ENCODE data around the gene NRCAM. TPM values are rescaled to one million over a fixed set of nuclear protein-coding genes. Genes with fewer than 3 reads are reported as not detected.

Gene NRCAM
- total and polyA plus RNA-seq, 4 donors: 0.17 to 3.2 (median 0.64) TPM

DNA sequence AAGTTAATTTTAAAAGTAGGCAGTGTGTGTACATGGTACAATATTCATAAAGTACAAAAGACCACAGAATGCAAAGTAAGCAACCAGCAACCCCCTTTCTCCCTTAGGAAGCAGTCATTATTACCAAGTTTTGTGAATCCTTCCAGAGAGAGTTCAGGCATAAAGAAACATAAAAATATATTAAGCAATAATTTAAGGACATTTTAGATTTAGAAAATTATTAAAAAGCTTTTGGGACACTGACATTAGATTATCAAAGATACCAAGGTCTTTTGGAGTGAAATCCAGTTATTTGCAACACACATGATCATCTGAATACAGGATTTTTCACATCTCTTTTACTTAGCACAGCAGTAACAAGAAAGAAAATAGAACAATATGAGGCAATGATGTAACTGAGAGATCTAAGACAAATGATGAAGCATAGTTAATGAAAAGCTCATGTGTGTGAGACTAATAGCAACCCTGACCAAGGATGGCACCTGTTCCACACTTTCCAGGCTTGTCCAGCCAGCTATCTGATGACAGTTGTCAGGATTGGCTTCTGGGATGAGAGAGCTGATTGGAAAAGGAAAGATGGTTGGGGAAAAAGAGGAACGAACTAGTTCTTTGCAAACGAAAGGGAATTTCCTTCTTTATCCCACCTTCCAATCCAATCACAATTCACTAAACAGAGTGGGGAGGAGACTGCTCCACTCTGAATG lies 210.6 kb downstream of the NRCAM start:
- Histone ChIP-seq H3K4me3 (ENCODE audit: low read depth in 1 of 3, low read length in 3 of 3) (no peak overlapping the region), H3K9ac (ENCODE audit: low read depth in 1 of 2, low read length in 2 of 2) (no peak overlapping the region), H3K27me3 (ENCODE audit: control insufficient read depth in 4 of 4, insufficient read depth in 4 of 4, low read length in 3 of 4) (no peaks in the 10 kb centered on the region), H3K36me3 (ENCODE audit: control insufficient read depth in 4 of 4, insufficient read depth in 3 of 4, low read depth in 1 of 4, low read length in 3 of 4) (no peaks in the 10 kb centered on the region), H3K9me3 (ENCODE audit: control insufficient read depth in 4 of 4, low read length in 3 of 4) (no peaks in the 10 kb centered on the region), H3K27ac (ENCODE audit: low read depth in 1 of 2, low read length in 2 of 2) (no peak overlapping the region), H3K4me1 (ENCODE audit: control insufficient read depth in 4 of 4, insufficient read depth in 4 of 4, low read length in 3 of 4) (no peaks in the 10 kb centered on the region)
- TF ChIP-seq TAF1 (conservative IDR thresholded peaks at IDR 0.05): no peak
- TF ChIP-seq GABPA (IDR thresholded peaks at IDR 0.05 in 1 of 2, conservative IDR thresholded peaks at IDR 0.05 in 1 of 2): no peak
- TF ChIP-seq EGR1 (IDR thresholded peaks at IDR 0.05; ENCODE audit: low read depth in 2 of 2): no peak
- TF ChIP-seq, protein P1, sequence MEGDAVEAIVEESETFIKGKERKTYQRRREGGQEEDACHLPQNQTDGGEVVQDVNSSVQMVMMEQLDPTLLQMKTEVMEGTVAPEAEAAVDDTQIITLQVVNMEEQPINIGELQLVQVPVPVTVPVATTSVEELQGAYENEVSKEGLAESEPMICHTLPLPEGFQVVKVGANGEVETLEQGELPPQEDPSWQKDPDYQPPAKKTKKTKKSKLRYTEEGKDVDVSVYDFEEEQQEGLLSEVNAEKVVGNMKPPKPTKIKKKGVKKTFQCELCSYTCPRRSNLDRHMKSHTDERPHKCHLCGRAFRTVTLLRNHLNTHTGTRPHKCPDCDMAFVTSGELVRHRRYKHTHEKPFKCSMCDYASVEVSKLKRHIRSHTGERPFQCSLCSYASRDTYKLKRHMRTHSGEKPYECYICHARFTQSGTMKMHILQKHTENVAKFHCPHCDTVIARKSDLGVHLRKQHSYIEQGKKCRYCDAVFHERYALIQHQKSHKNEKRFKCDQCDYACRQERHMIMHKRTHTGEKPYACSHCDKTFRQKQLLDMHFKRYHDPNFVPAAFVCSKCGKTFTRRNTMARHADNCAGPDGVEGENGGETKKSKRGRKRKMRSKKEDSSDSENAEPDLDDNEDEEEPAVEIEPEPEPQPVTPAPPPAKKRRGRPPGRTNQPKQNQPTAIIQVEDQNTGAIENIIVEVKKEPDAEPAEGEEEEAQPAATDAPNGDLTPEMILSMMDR (IDR thresholded peaks at IDR 0.05; ENCODE audit: low read depth, low read length, missing input control): no peak
- no peak for TF ChIP-seq RAD21 (IDR thresholded peaks at IDR 0.05)
- no peak for TF ChIP-seq JUND (IDR thresholded peaks at IDR 0.05)
- no peak for TF ChIP-seq HNF4A (conservative IDR thresholded peaks at IDR 0.05)
- TF ChIP-seq RXRA (IDR thresholded peaks at IDR 0.05): no peak
- TF ChIP-seq REST (IDR thresholded peaks at IDR 0.05): no peak
- TF ChIP-seq YY1 (IDR thresholded peaks at IDR 0.05): no peak
- no peak for TF ChIP-seq FOXA1 (IDR thresholded peaks at IDR 0.05)
- 75% methylated on average over 2 of the region's 2 CpGs for WGBS
- no peak for DNase-seq (ENCODE audit: low spot score)

DNA sequence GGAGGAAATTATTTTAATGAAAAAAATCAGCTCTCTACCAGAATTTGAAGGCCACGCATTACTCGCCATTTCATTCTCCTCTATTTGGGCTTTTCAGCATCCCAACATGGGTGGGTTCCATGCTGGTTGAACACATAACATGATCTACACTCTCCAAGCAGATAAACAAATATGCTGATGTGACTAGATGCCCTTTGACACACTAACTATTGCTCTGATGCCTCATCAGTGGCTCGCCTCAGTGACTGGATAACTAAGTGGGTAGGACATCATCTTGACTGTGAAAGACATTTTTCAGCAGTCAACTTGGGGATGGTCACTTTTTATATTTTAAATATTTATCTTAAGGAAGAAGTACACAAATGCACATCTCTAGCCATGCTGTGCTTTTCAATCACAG lies 212.1 kb downstream of the NRCAM start:
- H3K4me1 ChIP-seq (ENCODE audit: control insufficient read depth in 4 of 4, insufficient read depth in 4 of 4, low read length in 3 of 4): no peaks in the 10 kb centered on the region
- no peaks in the 10 kb centered on the region for H3K27me3 ChIP-seq (ENCODE audit: control insufficient read depth in 4 of 4, insufficient read depth in 4 of 4, low read length in 3 of 4)
- no peak overlapping the region for H3K9ac ChIP-seq (ENCODE audit: low read depth in 1 of 2, low read length in 2 of 2)
- 94% methylated on average over 3 of the region's 3 CpGs for WGBS
- H3K27ac ChIP-seq (ENCODE audit: low read depth in 1 of 2, low read length in 2 of 2): no peak overlapping the region
- DNase-seq (ENCODE audit: low spot score): no peak
- H3K9me3 ChIP-seq (ENCODE audit: control insufficient read depth in 4 of 4, low read length in 3 of 4): no peaks in the 10 kb centered on the region
- H3K4me3 ChIP-seq (ENCODE audit: low read depth in 1 of 3, low read length in 3 of 3): no peak overlapping the region
- no peaks in the 10 kb centered on the region for H3K36me3 ChIP-seq (ENCODE audit: control insufficient read depth in 4 of 4, insufficient read depth in 3 of 4, low read depth in 1 of 4, low read length in 3 of 4)
- TF ChIP-seq JUND (IDR thresholded peaks at IDR 0.05): no peak
- TF ChIP-seq, protein P1 (IDR thresholded peaks at IDR 0.05; ENCODE audit: low read depth, low read length, missing input control): no peak
- TF ChIP-seq HNF4G (IDR thresholded peaks at IDR 0.05): no peak
- no peak for TF ChIP-seq ZBTB33 (IDR thresholded peaks at IDR 0.05)
- no peak for TF ChIP-seq GABPA (IDR thresholded peaks at IDR 0.05 in 1 of 2, conservative IDR thresholded peaks at IDR 0.05 in 1 of 2)
- TF ChIP-seq EGR1 (IDR thresholded peaks at IDR 0.05; ENCODE audit: low read depth in 2 of 2): no peak
- TF ChIP-seq NR2F2 (IDR thresholded peaks at IDR 0.05): no peak
- TF ChIP-seq RAD21 (IDR thresholded peaks at IDR 0.05): no peak
- no peak for TF ChIP-seq HNF4A (conservative IDR thresholded peaks at IDR 0.05)
- no peak for TF ChIP-seq TAF1 (conservative IDR thresholded peaks at IDR 0.05)
- no peak for TF ChIP-seq REST (IDR thresholded peaks at IDR 0.05)
- TF ChIP-seq SP1 (IDR thresholded peaks at IDR 0.05): no peak
- TF ChIP-seq FOXA2 (IDR thresholded peaks at IDR 0.05): no peak
- TF ChIP-seq FOXA1 (IDR thresholded peaks at IDR 0.05): no peak
- TF ChIP-seq, protein P2, sequence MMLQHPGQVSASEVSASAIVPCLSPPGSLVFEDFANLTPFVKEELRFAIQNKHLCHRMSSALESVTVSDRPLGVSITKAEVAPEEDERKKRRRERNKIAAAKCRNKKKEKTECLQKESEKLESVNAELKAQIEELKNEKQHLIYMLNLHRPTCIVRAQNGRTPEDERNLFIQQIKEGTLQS (IDR thresholded peaks at IDR 0.05): no peak
- no peak for TF ChIP-seq RXRA (IDR thresholded peaks at IDR 0.05)

Data from liver (tissue), 9 donors.